Activated CD4-positive, alpha-beta memory T cell treated with anti-CD3 and anti-CD28 coated beads, Interleukin-2, amount 10 ng/mL, durations not matched to agents 7 days and 5 days (primary cell): ENCODE data around the gene GRK3. TPM values are rescaled to one million over a fixed set of nuclear protein-coding genes. Genes with fewer than 3 reads are reported as not detected.
"Not testable (repeated sequence)": the region's sequence is repeated elsewhere in the genome, so short reads cannot be mapped to it uniquely, and the experiment has no call there.

Experiments
- CTCF ChIA-PET: fragments of 350-600 bp; sonication (Branson Sonifier 250); formaldehyde crosslinking; loops from one replicate; lab custom pipeline; 2021; ENCODE audit warnings: antibody characterized with exemption, inconsistent platforms; lab: Charles Lee
- POLR2A ChIA-PET: fragments of 350-600 bp; sonication (Branson Sonifier 250); formaldehyde crosslinking; loops from one replicate; lab custom pipeline; 2021; ENCODE audit warnings: antibody characterized with exemption; lab: Charles Lee
- DNase-seq: peaks from one replicate; pipeline ENCODE4 v3.0.0-alpha.2; 2020
- H3K27ac Mint-ChIP-seq: one replicate; pipeline ENCODE4 v1.8.0; 2021; ENCODE audit warnings: mild to moderate bottlenecking, mixed read lengths
- H3K27me3 Mint-ChIP-seq: one replicate; pipeline ENCODE4 v1.8.0; 2021; ENCODE audit warnings: mixed read lengths
- H3K36me3 Mint-ChIP-seq: one replicate; pipeline ENCODE4 v1.8.0; 2021; ENCODE audit warnings: low read depth, mixed read lengths
- H3K4me1 Mint-ChIP-seq: one replicate; pipeline ENCODE4 v1.8.0; 2021; ENCODE audit warnings: mixed read lengths
- H3K4me3 Mint-ChIP-seq: one replicate; pipeline ENCODE4 v1.8.0; 2021; ENCODE audit warnings: mild to moderate bottlenecking, mixed read lengths
- H3K9me3 Mint-ChIP-seq: one replicate; pipeline ENCODE4 v1.8.0; 2021; ENCODE audit warnings: mixed read lengths
- total RNA-seq, 2 experiments: library from RNA; stranded (reverse); gene quantifications; one replicate each; pipeline ENCODE4 v1.2.3, GENCODE V29; 2021

Gene GRK3
- total RNA-seq, 2 experiments from 2014 or later, result 24.1 to 25.5 TPM

GRCh38 chr22:25540908-25541660, 23.4 kb upstream of the GRK3 start:
- Mint-ChIP-seq H3K4me1 (peaks cover 6% of the 10 kb centered on the region), H3K9me3 (no peaks in the 10 kb centered on the region), H3K27me3 (peaks cover 3% of the 10 kb centered on the region), H3K36me3 (no peaks in the 10 kb centered on the region), H3K4me3 (no peak overlapping the region), H3K27ac (no peak overlapping the region)
- DNase-seq, result no peak
- ChIA-PET POLR2A (no interaction called here), CTCF (no interaction called here)

- DNase-seq, result no peak
- peaks cover 3% of the 10 kb centered on the region for H3K27me3 Mint-ChIP-seq
- no peaks in the 10 kb centered on the region for H3K9me3 Mint-ChIP-seq
- no peak overlapping the region for H3K4me3 Mint-ChIP-seq
- ChIA-PET POLR2A (no interaction called here), CTCF (interaction anchor here (1.1 kb wide), 1 partner anchor 79 kb away, joined by 3 read pairs; no protein-coding TSS in a partner anchor)
- H3K36me3 Mint-ChIP-seq, result no peaks in the 10 kb centered on the region
- H3K4me1 Mint-ChIP-seq, result peaks cover 7% of the 10 kb centered on the region
- H3K27ac Mint-ChIP-seq, result no peak overlapping the region
Observed at GRCh38 chr22:25542191-25542590, 22.3 kb upstream of the GRK3 start.

GRCh38 chr22:25542720-25543402, 21.6 kb upstream of the GRK3 start:
- ChIA-PET CTCF (interaction anchor here (0.9 to 1.1 kb wide), 2 partner anchors 80 to 154 kb away, joined by 3 read pairs; no protein-coding TSS in a partner anchor), POLR2A (interaction anchor here (1.4 to 1.7 kb wide), 2 partner anchors 11 to 21 kb away, joined by 5 read pairs; no protein-coding TSS in a partner anchor)
- H3K4me1 Mint-ChIP-seq, result peaks cover 12% of the 10 kb centered on the region
- no peaks in the 10 kb centered on the region for H3K9me3 Mint-ChIP-seq
- DNase-seq, result no peak
- H3K27me3 Mint-ChIP-seq, result peaks cover 3% of the 10 kb centered on the region
- H3K4me3 Mint-ChIP-seq, result no peak overlapping the region
- no peaks in the 10 kb centered on the region for H3K36me3 Mint-ChIP-seq
- H3K27ac Mint-ChIP-seq, result no peak overlapping the region

GRCh38 chr22:25545146-25545545, 19.3 kb upstream of the GRK3 start:
- H3K9me3 Mint-ChIP-seq, result no peaks in the 10 kb centered on the region
- H3K4me3 Mint-ChIP-seq, result no peak overlapping the region
- POLR2A ChIA-PET, result no interaction called here
- DNase-seq, result no peak
- peaks cover 28% of the 10 kb centered on the region for H3K4me1 Mint-ChIP-seq
- CTCF ChIA-PET, result interaction anchor here (0.6 kb wide), 1 partner anchor 585 kb away, joined by 4 read pairs; no protein-coding TSS in a partner anchor
- no peak overlapping the region for H3K27ac Mint-ChIP-seq
- H3K27me3 Mint-ChIP-seq, result peaks cover 2% of the 10 kb centered on the region
- no peaks in the 10 kb centered on the region for H3K36me3 Mint-ChIP-seq

- DNase-seq, result no peak
- ChIA-PET CTCF (interaction anchor here (0.6 to 0.7 kb wide), 2 partner anchors 227 to 585 kb away, joined by 3 to 4 read pairs; no protein-coding TSS in a partner anchor), POLR2A (no interaction called here)
- H3K36me3 Mint-ChIP-seq, result no peaks in the 10 kb centered on the region
- H3K27ac Mint-ChIP-seq, result no peak overlapping the region
- no peaks in the 10 kb centered on the region for H3K27me3 Mint-ChIP-seq
- peaks cover 28% of the 10 kb centered on the region for H3K4me1 Mint-ChIP-seq
- H3K4me3 Mint-ChIP-seq, result no peak overlapping the region
- H3K9me3 Mint-ChIP-seq, result no peaks in the 10 kb centered on the region
Observed at GRCh38 chr22:25545672-25546071, 18.8 kb upstream of the GRK3 start.

- no peak overlapping the region for H3K27ac Mint-ChIP-seq
- H3K36me3 Mint-ChIP-seq, result no peaks in the 10 kb centered on the region
- DNase-seq, result no peak
- CTCF ChIA-PET, result interaction anchor here (0.7 kb wide), 1 partner anchor 227 kb away, joined by 3 read pairs; no protein-coding TSS in a partner anchor
- POLR2A ChIA-PET, result no interaction called here
- H3K4me1 Mint-ChIP-seq, result peaks cover 28% of the 10 kb centered on the region
- no peaks in the 10 kb centered on the region for H3K9me3 Mint-ChIP-seq
- no peak overlapping the region for H3K4me3 Mint-ChIP-seq
- H3K27me3 Mint-ChIP-seq, result no peaks in the 10 kb centered on the region
Observed at GRCh38 chr22:25546242-25546641, 18.2 kb upstream of the GRK3 start.

GRCh38 chr22:25546751-25547150, 17.7 kb upstream of the GRK3 start:
- peaks cover 28% of the 10 kb centered on the region for H3K4me1 Mint-ChIP-seq

DNA sequence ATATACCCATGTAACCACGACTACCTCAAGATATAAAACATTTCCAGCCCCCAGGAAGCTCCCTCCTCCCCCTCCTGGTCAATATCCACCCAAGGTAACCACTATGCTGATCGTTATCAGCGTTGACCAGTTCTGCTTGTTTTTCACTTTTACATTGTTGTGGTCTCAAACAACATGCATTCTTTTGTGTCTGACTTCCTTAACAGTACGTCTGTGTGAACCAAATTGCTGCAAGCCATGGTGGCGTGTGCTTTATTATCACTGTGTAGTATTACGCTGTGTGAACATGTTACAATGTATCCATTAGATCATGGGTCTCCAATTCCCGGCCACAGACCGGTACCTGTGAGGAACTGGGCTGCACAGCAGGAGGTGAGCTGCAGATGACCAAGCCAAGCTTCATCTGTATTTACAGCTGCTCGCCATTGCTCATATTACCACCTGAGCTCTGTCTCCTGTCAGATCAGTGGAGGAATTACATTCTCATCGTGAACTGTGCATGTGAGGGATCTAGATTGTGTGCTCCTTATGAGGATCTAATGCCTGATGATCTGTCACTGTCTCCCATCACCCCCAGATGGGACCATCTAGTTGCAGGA, 15.5 kb upstream of the GRK3 start:
- Mint-ChIP-seq H3K4me1 (peaks cover 27% of the 10 kb centered on the region), H3K27ac (no peak overlapping the region), H3K4me3 (no peak overlapping the region), H3K27me3 (peaks cover 6% of the 10 kb centered on the region), H3K36me3 (no peaks in the 10 kb centered on the region), H3K9me3 (no peaks in the 10 kb centered on the region)
- POLR2A ChIA-PET, result no interaction called here
- no peak for DNase-seq
- CTCF ChIA-PET, result interaction anchor here (1.1 kb wide), 1 partner anchor 224 kb away, joined by 3 read pairs; no protein-coding TSS in a partner anchor

More at GRCh38 chr22:25546751-25547150, 17.7 kb upstream of the GRK3 start:
- Mint-ChIP-seq H3K36me3 (no peaks in the 10 kb centered on the region), H3K27me3 (no peaks in the 10 kb centered on the region), H3K9me3 (no peaks in the 10 kb centered on the region), H3K27ac (no peak overlapping the region), H3K4me3 (no peak overlapping the region)
- POLR2A ChIA-PET, result interaction anchor here (0.7 kb wide), 1 partner anchor 19 kb away, joined by 4 read pairs; no protein-coding TSS in a partner anchor
- DNase-seq, result no peak
- CTCF ChIA-PET, result no interaction called here

DNA sequence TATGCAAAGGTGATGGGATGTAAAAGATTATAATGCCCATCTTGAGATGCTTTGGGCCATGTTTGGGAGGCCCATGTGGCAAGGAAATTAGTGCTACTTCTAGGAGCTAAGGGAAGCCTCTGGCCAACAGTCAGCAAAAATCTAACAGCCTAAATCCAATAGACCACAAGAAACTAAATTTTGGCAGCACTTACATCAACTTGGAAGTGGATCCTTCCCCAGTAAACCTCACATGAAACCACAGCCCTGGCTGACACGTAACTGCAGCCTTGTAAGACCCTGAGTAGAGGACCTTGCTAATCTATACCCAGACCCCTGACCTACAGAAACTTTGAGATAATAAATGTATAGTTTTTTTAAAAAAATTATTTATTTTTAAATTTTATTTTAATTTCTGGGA, 13.1 kb upstream of the GRK3 start:
- H3K27ac Mint-ChIP-seq, result no peak overlapping the region
- CTCF ChIA-PET, result no interaction called here
- no peak for DNase-seq
- H3K4me1 Mint-ChIP-seq, result peaks cover 22% of the 10 kb centered on the region
- H3K4me3 Mint-ChIP-seq, result no peak overlapping the region
- peaks cover 6% of the 10 kb centered on the region for H3K27me3 Mint-ChIP-seq
- no peaks in the 10 kb centered on the region for H3K9me3 Mint-ChIP-seq
- POLR2A ChIA-PET, result no interaction called here
- no peaks in the 10 kb centered on the region for H3K36me3 Mint-ChIP-seq

DNA sequence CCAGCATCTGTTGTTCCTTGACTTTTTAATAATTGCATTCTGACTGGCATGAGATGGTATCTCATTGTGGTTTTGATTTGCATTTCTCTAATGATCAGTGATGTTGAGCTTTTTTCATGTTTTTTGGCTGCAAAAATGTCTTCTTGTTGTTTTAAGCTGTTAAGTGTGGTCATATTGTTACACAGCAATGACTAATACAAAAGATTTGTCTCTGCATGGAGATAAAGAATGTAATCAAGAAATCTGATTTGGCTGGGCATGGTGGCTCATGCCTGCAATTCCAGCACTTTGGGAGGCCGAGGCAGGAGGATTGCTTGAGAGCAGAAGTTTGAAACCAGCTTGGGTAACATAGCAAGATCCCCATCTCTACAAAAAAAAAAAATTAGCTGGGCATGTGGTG, 12.1 kb upstream of the GRK3 start:
- H3K36me3 Mint-ChIP-seq, DNase-seq, H3K27me3 Mint-ChIP-seq, H3K4me3 Mint-ChIP-seq, POLR2A ChIA-PET, H3K27ac Mint-ChIP-seq, H3K9me3 Mint-ChIP-seq: not testable (repeated sequence)
- CTCF ChIA-PET, result interaction anchor here (0.9 kb wide), 1 partner anchor 174 kb away, joined by 3 read pairs; no protein-coding TSS in a partner anchor
- peaks cover 21% of the 10 kb centered on the region for H3K4me1 Mint-ChIP-seq

DNA sequence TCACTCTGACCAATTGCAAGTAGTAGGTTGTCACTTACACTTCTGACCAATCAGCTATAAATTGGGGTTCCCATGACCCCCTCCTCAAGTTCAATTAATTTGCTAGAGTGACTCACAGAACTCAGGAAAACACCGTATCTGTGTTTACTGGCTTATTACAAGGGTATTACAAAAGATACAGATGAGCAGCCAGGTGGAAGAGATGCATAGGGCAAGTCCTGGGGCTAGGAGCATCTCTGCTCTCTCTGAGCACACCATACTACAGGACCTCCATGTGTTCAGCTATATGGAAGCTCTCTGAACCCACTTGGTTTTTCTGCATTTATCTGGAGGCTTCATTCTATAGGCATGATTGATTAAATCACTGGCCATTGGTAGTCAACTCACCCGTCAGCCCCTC, 11.3 kb upstream of the GRK3 start:
- H3K36me3 Mint-ChIP-seq, result no peaks in the 10 kb centered on the region
- ChIA-PET CTCF (no interaction called here), POLR2A (interaction anchor here (1.9 kb wide), 1 partner anchor 10 kb away, joined by 5 read pairs; no protein-coding TSS in a partner anchor)
- H3K4me1 Mint-ChIP-seq, result peaks cover 15% of the 10 kb centered on the region
- H3K4me3 Mint-ChIP-seq, result no peak overlapping the region
- DNase-seq, result no peak
- peaks cover 6% of the 10 kb centered on the region for H3K27me3 Mint-ChIP-seq
- H3K27ac Mint-ChIP-seq, result no peak overlapping the region
- H3K9me3 Mint-ChIP-seq, result no peaks in the 10 kb centered on the region

GRCh38 chr22:25554238-25554671, 10.2 kb upstream of the GRK3 start:
- H3K4me1 Mint-ChIP-seq, result peaks cover 5% of the 10 kb centered on the region
- H3K9me3 Mint-ChIP-seq, result no peaks in the 10 kb centered on the region
- DNase-seq, result no peak
- CTCF ChIA-PET, result no interaction called here
- H3K27ac Mint-ChIP-seq, result no peak overlapping the region
- POLR2A ChIA-PET, result interaction anchor here (1.1 to 1.9 kb wide), 2 partner anchors 11 to 90 kb away, joined by 3 to 5 read pairs; no protein-coding TSS in a partner anchor
- H3K36me3 Mint-ChIP-seq, result no peaks in the 10 kb centered on the region
- H3K4me3 Mint-ChIP-seq, result no peak overlapping the region
- H3K27me3 Mint-ChIP-seq, result peaks cover 6% of the 10 kb centered on the region
